HG03432 (cell line): ENCODE results near the gene MRPL51.
A peak's percentile ranks its signal among the peaks of the same experiment; 100 is the strongest.

ENCODE experiments used
- ATAC-seq: cut with Tn5 transposase; IDR thresholded peaks from one replicate; pipeline ENCODE4 v1.9.1; 2021; ENCODE audit warnings: mild to moderate bottlenecking, moderate library complexity; ENCODE audit not compliant: unreplicated experiment

Gene MRPL51

GRCh38 chr12:6462234-6462995 is 30.6 kb downstream of the MRPL51 start:
- ATAC-seq, result peak; percentile 7

- ATAC-seq, result peak; percentile 77
Measured at GRCh38 chr12:6461401-6462233, 31.4 kb downstream of the MRPL51 start.

- ATAC-seq, result no peak
Measured at GRCh38 chr12:6460751-6461371, 32.2 kb downstream of the MRPL51 start.

- ATAC-seq, result no peak
Measured at GRCh38 chr12:6459004-6459337, 34.1 kb downstream of the MRPL51 start.

GRCh38 chr12:6458281-6459003 is 34.6 kb downstream of the MRPL51 start:
- ATAC-seq, result no peak

- no peak for ATAC-seq
Measured at GRCh38 chr12:6457220-6457945, 35.7 kb downstream of the MRPL51 start.

- ATAC-seq, result no peak
Measured at GRCh38 chr12:6452944-6453630, 40.0 kb downstream of the MRPL51 start.

- ATAC-seq, result no peak
Measured at GRCh38 chr12:6452245-6452943, 40.7 kb downstream of the MRPL51 start.

- peak; percentile 67 for ATAC-seq
Measured at GRCh38 chr12:6451348-6452244, 41.5 kb downstream of the MRPL51 start, which contains the start of gene TAPBPL. TAPBPL (plus strand) TSS chr12:6452042; CDS start chr12:6452249, 207 bp downstream.

- no peak for ATAC-seq
Measured at GRCh38 chr12:6450869-6451347, 42.2 kb downstream of the MRPL51 start.

- ATAC-seq, result no peak
Measured at GRCh38 chr12:6450091-6450868, 42.8 kb downstream of the MRPL51 start.

- no peak for ATAC-seq
Measured at GRCh38 chr12:6444704-6445688, 48.1 kb downstream of the MRPL51 start, which contains the start of gene CD27. CD27 (plus strand) TSS chr12:6444955; CDS start chr12:6445096, 141 bp downstream.

GRCh38 chr12:6444031-6444430 is 49.0 kb downstream of the MRPL51 start:
- no peak for ATAC-seq

GRCh38 chr12:6443361-6443983 is 49.6 kb downstream of the MRPL51 start:
- ATAC-seq, result no peak

- no peak for ATAC-seq
Measured at GRCh38 chr12:6442836-6443235, 50.2 kb downstream of the MRPL51 start.
